Measurements from ENCODE around the gene TRPV4. TPM values are rescaled to one million over a fixed set of nuclear protein-coding genes. Genes with fewer than 3 reads are reported as not detected.

TRPV4 gene
- total and polyA plus RNA-seq, 9 of the 15 experiments (the other 6 are each of a cell fraction or from before 2014, with no cell fraction given): 0.13 TPM; not detected in 8

DNA sequence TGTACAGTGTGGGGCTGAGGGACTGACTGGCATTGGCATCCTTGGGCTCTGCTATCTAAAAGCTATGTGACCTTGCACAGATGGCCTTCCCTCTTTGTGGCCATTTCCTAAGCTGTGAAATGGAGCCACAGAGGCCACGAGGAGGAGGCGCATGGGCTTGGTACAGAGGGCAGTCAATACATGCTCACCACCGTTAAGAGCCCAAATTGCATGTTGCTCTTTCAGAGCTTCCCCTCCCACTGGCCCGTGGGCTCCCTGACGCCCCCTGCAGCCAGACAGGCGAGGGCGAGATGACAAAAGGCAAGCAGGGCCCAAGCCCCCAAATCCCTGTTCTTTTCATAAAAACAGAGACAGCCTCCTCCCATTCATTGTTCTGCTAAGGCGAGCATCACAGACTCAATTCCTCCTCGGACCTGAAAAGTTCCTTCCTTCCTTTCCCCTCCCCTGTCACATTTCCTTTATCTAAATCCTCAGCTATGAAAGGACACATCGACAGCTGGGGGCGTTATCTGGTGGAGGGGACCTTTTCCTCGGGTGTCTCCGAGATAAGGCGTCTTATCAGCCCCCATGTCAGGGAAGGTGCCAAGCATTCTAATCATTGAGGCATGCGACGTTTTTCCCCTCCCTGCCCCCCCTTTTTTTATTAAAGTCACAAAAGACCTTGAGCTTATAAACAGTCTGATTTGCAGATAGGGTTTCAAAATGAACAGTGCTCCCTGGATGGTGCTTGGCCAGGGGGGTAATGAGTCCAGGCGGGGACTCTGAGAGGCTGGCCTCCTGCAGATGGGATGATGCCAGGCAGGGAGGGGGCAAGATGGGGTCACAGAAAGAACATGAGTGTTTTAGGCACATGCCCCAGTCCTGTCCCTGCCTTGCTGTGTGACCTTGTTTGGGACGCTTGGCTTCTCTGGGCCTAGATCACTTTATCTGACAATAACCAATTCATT, 93.2 kb downstream of the TRPV4 start (continued):
- TF ChIP-seq, protein P1, sequence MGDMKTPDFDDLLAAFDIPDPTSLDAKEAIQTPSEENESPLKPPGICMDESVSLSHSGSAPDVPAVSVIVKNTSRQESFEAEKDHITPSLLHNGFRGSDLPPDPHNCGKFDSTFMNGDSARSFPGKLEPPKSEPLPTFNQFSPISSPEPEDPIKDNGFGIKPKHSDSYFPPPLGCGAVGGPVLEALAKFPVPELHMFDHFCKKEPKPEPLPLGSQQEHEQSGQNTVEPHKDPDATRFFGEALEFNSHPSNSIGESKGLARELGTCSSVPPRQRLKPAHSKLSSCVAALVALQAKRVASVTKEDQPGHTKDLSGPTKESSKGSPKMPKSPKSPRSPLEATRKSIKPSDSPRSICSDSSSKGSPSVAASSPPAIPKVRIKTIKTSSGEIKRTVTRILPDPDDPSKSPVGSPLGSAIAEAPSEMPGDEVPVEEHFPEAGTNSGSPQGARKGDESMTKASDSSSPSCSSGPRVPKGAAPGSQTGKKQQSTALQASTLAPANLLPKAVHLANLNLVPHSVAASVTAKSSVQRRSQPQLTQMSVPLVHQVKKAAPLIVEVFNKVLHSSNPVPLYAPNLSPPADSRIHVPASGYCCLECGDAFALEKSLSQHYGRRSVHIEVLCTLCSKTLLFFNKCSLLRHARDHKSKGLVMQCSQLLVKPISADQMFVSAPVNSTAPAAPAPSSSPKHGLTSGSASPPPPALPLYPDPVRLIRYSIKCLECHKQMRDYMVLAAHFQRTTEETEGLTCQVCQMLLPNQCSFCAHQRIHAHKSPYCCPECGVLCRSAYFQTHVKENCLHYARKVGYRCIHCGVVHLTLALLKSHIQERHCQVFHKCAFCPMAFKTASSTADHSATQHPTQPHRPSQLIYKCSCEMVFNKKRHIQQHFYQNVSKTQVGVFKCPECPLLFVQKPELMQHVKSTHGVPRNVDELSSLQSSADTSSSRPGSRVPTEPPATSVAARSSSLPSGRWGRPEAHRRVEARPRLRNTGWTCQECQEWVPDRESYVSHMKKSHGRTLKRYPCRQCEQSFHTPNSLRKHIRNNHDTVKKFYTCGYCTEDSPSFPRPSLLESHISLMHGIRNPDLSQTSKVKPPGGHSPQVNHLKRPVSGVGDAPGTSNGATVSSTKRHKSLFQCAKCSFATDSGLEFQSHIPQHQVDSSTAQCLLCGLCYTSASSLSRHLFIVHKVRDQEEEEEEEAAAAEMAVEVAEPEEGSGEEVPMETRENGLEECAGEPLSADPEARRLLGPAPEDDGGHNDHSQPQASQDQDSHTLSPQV (IDR thresholded peaks at IDR 0.05): no peak
- peak; percentile 53 to 59; a peak in 2 of 4 replicates for TF ChIP-seq TRIM24 (IDR thresholded peaks at IDR 0.05)
- no peak for TF ChIP-seq CHCHD3 (CRISPR knock-in tag; IDR thresholded peaks at IDR 0.05)
- TF ChIP-seq, protein P2, sequence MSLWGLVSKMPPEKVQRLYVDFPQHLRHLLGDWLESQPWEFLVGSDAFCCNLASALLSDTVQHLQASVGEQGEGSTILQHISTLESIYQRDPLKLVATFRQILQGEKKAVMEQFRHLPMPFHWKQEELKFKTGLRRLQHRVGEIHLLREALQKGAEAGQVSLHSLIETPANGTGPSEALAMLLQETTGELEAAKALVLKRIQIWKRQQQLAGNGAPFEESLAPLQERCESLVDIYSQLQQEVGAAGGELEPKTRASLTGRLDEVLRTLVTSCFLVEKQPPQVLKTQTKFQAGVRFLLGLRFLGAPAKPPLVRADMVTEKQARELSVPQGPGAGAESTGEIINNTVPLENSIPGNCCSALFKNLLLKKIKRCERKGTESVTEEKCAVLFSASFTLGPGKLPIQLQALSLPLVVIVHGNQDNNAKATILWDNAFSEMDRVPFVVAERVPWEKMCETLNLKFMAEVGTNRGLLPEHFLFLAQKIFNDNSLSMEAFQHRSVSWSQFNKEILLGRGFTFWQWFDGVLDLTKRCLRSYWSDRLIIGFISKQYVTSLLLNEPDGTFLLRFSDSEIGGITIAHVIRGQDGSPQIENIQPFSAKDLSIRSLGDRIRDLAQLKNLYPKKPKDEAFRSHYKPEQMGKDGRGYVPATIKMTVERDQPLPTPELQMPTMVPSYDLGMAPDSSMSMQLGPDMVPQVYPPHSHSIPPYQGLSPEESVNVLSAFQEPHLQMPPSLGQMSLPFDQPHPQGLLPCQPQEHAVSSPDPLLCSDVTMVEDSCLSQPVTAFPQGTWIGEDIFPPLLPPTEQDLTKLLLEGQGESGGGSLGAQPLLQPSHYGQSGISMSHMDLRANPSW (CRISPR knock-in tag; IDR thresholded peaks at IDR 0.05): no peak
- no peak for TF ChIP-seq PYGO2 (tag; IDR thresholded peaks at IDR 0.05)
- TF ChIP-seq, protein P3, sequence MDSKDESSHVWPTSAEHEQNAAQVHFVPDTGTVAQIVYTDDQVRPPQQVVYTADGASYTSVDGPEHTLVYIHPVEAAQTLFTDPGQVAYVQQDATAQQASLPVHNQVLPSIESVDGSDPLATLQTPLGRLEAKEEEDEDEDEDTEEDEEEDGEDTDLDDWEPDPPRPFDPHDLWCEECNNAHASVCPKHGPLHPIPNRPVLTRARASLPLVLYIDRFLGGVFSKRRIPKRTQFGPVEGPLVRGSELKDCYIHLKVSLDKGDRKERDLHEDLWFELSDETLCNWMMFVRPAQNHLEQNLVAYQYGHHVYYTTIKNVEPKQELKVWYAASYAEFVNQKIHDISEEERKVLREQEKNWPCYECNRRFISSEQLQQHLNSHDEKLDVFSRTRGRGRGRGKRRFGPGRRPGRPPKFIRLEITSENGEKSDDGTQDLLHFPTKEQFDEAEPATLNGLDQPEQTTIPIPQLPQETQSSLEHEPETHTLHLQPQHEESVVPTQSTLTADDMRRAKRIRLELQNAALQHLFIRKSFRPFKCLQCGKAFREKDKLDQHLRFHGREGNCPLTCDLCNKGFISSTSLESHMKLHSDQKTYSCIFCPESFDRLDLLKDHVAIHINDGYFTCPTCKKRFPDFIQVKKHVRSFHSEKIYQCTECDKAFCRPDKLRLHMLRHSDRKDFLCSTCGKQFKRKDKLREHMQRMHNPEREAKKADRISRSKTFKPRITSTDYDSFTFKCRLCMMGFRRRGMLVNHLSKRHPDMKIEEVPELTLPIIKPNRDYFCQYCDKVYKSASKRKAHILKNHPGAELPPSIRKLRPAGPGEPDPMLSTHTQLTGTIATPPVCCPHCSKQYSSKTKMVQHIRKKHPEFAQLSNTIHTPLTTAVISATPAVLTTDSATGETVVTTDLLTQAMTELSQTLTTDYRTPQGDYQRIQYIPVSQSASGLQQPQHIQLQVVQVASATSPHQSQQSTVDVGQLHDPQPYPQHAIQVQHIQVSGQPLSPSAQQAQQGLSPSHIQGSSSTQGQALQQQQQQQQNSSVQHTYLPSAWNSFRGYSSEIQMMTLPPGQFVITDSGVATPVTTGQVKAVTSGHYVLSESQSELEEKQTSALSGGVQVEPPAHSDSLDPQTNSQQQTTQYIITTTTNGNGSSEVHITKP (IDR thresholded peaks at IDR 0.05; ENCODE audit: partially characterized antibody): no peak
- TF ChIP-seq TCF3 (CRISPR knock-in tag; IDR thresholded peaks at IDR 0.05): peak; percentile 76
- TF ChIP-seq TAF15 (IDR thresholded peaks at IDR 0.05; ENCODE audit: low read depth, low read length): no peak
- no peak for TF ChIP-seq MYNN (IDR thresholded peaks at IDR 0.05)
- no peak for TF ChIP-seq MYNN (CRISPR knock-in tag; IDR thresholded peaks at IDR 0.05)
- TF ChIP-seq SAFB (IDR thresholded peaks at IDR 0.05; ENCODE audit: borderline replicate concordance, low read depth, low read length): no peak
- no peak for TF ChIP-seq ZNF282 (CRISPR knock-in tag; IDR thresholded peaks at IDR 0.05)
- TF ChIP-seq SLC30A9 (CRISPR knock-in tag; IDR thresholded peaks at IDR 0.05): no peak
- TF ChIP-seq TBL1XR1 (IDR thresholded peaks at IDR 0.05; ENCODE audit: low read length in 2 of 2): no peak
- TF ChIP-seq MEF2D (tag; conservative IDR thresholded peaks at IDR 0.05; ENCODE audit: low read depth): no peak
- TF ChIP-seq SMAD4 (CRISPR knock-in tag; conservative IDR thresholded peaks at IDR 0.05): peak; percentile 31; the same call in 1 of the 2 replicates
- no peak for TF ChIP-seq PHB (CRISPR knock-in tag; IDR thresholded peaks at IDR 0.05)
- TF ChIP-seq HDAC8 (tag; IDR thresholded peaks at IDR 0.05): no peak
